NCI-H2171 treated with DMSO at 0.1 percent for 48 hours (cell line): ENCODE measurements around the gene PARD3B.
A peak's percentile ranks its signal among the peaks of the same experiment; 100 is the strongest.

Experiments used
- DNase-seq: peaks from one replicate; lab custom pipeline; 2025; lab: John Stamatoyannopoulos, UW

PARD3B gene

GRCh38 chr2:204892506-204893255 is 347.4 kb downstream of the PARD3B start:
- no peak for DNase-seq

DNA sequence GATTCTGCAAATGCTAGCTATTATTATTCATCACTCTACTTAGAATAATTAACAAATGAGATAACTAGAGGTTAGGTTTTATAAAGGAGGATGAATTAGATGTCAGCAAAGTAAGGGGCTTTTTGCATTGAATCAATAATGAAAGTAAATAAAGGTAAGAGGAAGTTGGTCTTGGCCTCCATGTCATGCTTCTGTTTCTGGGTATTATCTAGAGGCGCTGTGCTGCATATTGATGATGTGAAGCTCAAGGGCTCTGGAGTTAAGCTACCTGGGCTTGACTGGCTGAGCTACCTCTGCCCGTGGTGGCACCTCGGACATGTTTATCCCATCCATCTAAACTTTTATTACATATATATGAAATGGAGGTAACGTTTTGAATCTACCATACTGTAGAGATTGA is 350.9 kb downstream of the PARD3B start:
- no peak for DNase-seq

DNA sequence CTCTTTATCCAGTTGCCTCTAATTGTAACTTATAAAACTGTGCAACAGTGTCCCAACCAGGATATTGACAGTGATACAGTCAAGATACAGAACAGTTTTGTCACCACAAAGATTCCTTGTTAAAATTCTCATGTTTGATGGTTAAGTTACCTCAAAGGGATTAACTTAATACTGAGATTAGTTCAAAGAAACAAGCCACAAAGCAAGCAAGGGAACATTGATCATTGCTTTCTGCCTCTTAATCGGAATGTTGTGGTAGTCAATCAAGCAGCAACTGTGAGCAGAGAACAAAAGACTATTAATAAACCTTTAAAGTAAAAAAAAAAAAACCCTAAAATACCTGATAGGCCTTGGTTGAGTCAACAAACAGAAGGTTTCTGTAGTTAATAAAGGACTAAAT is 352.3 kb downstream of the PARD3B start:
- DNase-seq: no peak

GRCh38 chr2:204898928-204899640 is 353.8 kb downstream of the PARD3B start:
- no peak for DNase-seq

DNA sequence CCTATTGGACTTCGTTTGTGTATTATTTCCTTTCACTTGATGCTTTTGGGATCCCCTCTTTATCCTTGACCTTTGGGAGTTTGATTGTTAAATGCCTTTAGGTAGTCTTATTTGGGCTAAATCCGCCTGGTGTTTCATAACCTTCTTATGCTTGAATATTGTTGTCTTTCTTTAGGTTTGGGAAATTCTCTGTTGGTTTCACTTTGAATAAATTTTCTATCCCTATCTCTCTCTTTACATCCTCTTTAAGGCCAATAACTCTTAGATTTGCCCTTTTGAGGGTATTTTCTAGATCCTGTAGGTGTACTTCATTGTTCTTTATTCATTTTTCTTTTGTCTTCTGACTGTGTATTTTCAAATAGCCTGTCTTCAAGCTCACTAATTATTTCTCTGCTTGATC is 354.7 kb downstream of the PARD3B start:
- DNase-seq: no peak

GRCh38 chr2:204900487-204900886 is 355.2 kb downstream of the PARD3B start:
- no peak for DNase-seq

- DNase-seq: no peak
Observed at GRCh38 chr2:204900910-204901309, 355.6 kb downstream of the PARD3B start.

GRCh38 chr2:204901591-204901990 is 356.3 kb downstream of the PARD3B start:
- no peak for DNase-seq

- DNase-seq: no peak
Observed at GRCh38 chr2:204909791-204910190, 364.5 kb downstream of the PARD3B start.

- DNase-seq: no peak
Observed at GRCh38 chr2:204913312-204913711, 368.0 kb downstream of the PARD3B start.

GRCh38 chr2:204913854-204914464 is 368.7 kb downstream of the PARD3B start:
- no peak for DNase-seq

DNA sequence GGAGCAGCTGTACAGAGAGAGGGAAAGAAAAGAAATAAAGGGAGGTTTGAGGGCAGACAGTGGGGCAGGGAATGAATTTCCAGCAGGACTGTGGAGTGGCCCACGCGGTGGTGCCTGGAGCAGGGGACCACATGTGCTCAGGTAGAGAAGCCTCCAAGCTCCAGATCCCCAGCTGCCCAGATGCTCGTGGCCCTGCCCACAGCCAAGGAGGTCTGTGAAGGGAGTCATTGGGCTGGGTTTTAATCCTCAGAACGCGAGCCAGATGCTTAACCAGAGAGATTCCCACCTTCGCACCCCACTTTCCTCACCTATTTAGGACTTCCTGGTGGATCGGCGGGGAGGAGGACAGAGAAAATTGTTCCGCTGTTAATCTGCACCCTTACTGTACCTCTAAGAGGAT is 369.4 kb downstream of the PARD3B start:
- DNase-seq: no peak

- DNase-seq: no peak
Observed at GRCh38 chr2:204917089-204917701, 371.9 kb downstream of the PARD3B start.

DNA sequence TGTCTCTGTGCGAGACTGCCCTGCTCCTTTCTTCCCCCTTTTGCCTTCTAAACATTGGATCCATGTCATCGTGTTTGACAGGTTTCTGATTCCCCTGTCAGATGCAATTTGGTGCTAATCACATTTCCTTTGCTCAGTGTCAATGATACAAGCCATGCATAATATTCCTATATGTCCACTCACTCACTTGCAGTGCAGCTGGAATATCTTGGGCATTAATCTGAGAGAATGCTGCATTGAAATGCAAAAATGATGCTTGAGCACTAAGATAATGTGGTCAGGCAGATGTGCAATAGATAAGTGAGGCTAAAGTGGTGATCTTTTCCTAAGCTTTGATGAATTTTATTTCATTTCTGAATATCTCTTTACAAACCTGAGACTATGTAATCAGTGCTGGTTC is 375.5 kb downstream of the PARD3B start:
- no peak for DNase-seq

DNA sequence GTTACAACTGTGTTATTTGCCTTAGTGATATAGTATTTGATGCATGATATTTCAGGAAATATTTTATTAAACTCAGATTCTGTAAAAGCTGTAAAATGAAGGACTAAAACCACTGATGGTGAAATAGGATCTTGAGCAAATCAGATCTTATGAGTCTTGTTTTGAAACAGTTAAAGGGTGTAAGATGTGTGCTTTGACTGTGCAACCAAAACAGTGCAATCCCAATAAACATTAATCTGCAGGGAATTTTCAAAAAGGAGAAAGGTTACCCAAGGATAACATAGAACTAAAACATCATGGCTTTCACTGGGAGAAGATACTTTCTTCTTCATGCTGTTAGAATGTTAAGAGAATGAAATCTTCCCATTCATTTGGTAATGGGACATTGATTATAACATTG is 378.7 kb downstream of the PARD3B start:
- no peak for DNase-seq

GRCh38 chr2:204931562-204931961 is 386.3 kb downstream of the PARD3B start:
- DNase-seq: no peak

DNA sequence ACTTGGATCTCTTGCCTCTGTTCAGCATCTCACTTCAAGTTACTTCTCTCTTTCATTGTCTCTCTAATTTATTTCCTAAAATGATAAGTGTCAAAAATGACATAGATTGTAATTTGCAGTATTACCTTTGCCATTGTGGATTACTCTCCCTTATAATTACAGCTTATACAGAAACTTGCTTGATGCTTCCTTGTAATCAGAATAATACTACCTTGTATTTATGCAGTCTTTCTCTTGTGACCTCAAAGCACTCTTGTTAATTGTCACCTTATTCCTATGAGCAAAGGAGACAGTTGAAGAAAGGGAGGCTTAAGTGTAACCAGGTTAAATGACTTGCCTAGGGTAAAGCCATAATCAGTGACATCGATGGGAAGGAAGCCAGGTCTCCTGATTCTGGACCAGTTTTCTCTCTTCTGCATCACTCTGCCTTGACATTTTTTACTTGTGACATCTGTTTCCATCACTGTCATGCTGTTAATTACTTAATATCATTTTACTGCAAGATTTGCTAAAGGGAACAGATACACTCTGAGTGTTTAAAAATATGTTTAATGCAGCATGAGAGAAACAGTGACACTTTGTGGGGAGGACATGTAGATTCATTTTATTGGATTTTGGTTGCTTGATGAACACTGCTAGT is 388.6 kb downstream of the PARD3B start:
- DNase-seq: peak; percentile 89

- no peak for DNase-seq
Observed at GRCh38 chr2:204944927-204945326, 399.7 kb downstream of the PARD3B start.

- DNase-seq: no peak
Observed at GRCh38 chr2:204945376-204945775, 400.1 kb downstream of the PARD3B start.

DNA sequence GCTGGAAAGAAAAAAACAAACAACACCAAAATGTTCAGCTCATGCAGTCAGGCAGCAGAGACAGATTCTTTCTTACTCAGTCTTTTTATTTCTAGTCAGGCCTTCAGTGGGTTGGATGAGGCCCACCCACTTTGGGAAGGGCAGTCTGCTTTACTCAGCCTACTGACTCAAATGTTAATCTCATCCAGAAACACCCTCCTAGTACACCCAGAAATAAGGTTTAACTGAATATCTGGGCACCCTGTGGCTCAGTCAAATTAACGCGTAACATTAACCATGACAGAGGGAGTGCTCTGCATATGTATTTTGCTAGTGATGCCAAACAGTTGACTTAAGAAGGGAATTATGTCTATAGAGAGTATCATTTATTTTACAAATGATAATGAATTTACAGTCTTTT is 401.6 kb downstream of the PARD3B start:
- DNase-seq: peak; percentile 49

GRCh38 chr2:204947405-204947804 is 402.1 kb downstream of the PARD3B start:
- no peak for DNase-seq

DNA sequence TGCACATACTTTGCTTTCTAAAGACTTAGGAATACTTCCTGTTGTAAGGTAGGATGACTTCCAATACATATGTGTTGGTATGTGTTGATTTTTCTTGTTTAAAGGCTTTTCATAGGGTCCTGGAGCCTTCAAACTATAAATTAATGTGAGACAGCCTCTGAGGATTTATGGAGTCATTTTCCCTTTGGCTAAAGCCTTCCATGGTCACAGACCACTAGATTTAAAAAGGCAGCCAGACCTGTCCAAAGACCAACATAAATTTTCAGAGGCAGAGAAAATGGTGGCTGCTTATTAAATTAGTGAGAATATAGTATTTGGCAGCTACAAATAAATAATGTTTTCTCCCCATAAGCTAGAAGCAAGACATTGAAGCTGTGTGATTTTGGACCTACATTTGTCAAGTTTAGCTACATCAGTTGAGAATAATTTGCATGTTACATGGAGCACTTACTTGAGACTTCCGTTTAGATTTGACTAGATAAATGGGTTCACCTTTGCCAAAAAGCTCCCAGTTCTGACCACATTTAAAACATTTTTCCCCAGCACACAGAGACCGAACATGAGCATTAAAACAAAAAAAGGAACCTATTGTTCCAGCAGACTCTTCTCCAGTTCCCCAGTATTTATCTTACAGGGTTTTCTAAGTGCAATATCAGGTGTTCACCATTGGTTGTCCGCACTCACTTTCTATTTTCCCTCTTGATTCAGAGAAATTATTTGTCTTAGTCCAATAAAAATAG is 402.9 kb downstream of the PARD3B start:
- DNase-seq: no peak
